HG03066 (cell line): ENCODE measurements around the gene LMOD3.

Experiments
- ATAC-seq: cut with Tn5 transposase; IDR thresholded peaks from one replicate; pipeline ENCODE4 v1.9.1; 2021; ENCODE audit warnings: low read depth; ENCODE audit not compliant: unreplicated experiment

LMOD3 gene

GRCh38 chr3:69122403-69122802 lies at the start of gene LMOD3:
LMOD3 (minus strand) TSS chr3:69122595; CDS start chr3:69122386, 209 bp downstream.
- no peak for ATAC-seq

- ATAC-seq = no peak
Measured at GRCh38 chr3:69172058-69172457, 49.7 kb upstream of the LMOD3 start.

GRCh38 chr3:69166446-69166845 lies 44.1 kb upstream of the LMOD3 start:
- no peak for ATAC-seq

- no peak for ATAC-seq
Measured at GRCh38 chr3:69165744-69166143, 43.3 kb upstream of the LMOD3 start.

- no peak for ATAC-seq
Measured at GRCh38 chr3:69164296-69164695, 41.9 kb upstream of the LMOD3 start.

- ATAC-seq = no peak
Measured at GRCh38 chr3:69162308-69162980, 40.0 kb upstream of the LMOD3 start.

- ATAC-seq = no peak
Measured at GRCh38 chr3:69161587-69162307, 39.4 kb upstream of the LMOD3 start.

GRCh38 chr3:69160525-69160924 lies 38.1 kb upstream of the LMOD3 start:
- ATAC-seq = no peak

GRCh38 chr3:69160107-69160506 lies 37.7 kb upstream of the LMOD3 start:
- ATAC-seq = no peak

- ATAC-seq = no peak
Measured at GRCh38 chr3:69149586-69149985, 27.2 kb upstream of the LMOD3 start.

GRCh38 chr3:69145688-69146087 lies 23.3 kb upstream of the LMOD3 start:
- no peak for ATAC-seq

GRCh38 chr3:69144631-69145245 lies 22.3 kb upstream of the LMOD3 start:
- no peak for ATAC-seq

- ATAC-seq = no peak
Measured at GRCh38 chr3:69143612-69144011, 21.2 kb upstream of the LMOD3 start.

GRCh38 chr3:69142797-69143454 lies 20.5 kb upstream of the LMOD3 start:
- no peak for ATAC-seq

- no peak for ATAC-seq
Measured at GRCh38 chr3:69142090-69142489, 19.7 kb upstream of the LMOD3 start.

GRCh38 chr3:69141313-69141712 lies 18.9 kb upstream of the LMOD3 start:
- ATAC-seq = no peak

- ATAC-seq = no peak
Measured at GRCh38 chr3:69137412-69137811, 15.0 kb upstream of the LMOD3 start.

- no peak for ATAC-seq
Measured at GRCh38 chr3:69137005-69137404, 14.6 kb upstream of the LMOD3 start.

- ATAC-seq = peak; percentile 99
Measured at GRCh38 chr3:69130689-69131088, 8.3 kb upstream of the LMOD3 start.

GRCh38 chr3:69129531-69129930 lies 7.1 kb upstream of the LMOD3 start:
- ATAC-seq = no peak

- ATAC-seq = no peak
Measured at GRCh38 chr3:69128509-69128908, 6.1 kb upstream of the LMOD3 start.
